Endothelial cell of umbilical vein (primary cell): ENCODE results near the gene PTDSS2. TPM values are rescaled to one million over a fixed set of nuclear protein-coding genes. Genes with fewer than 3 reads are reported as not detected.

Experiments used
- BruUV-seq: library from RNA; stranded (reverse); fragments of 400-500 nt; replicated peaks from 2 replicates; lab custom pipeline; 2021; lab: Mats Ljungman, UMichigan
- CTCF ChIA-PET: fragments of 300-600, 350-600 bp; sonication (Branson Sonifier 250); formaldehyde crosslinking; loops from one replicate; lab custom pipeline; 2021; ENCODE audit warnings: antibody characterized with exemption, inconsistent platforms; lab: Charles Lee
- POLR2A ChIA-PET: fragments of 300-600, 350-600 bp; sonication (Branson Sonifier 250); formaldehyde crosslinking; loops from one replicate; lab custom pipeline; 2021; ENCODE audit warnings: antibody characterized with exemption, inconsistent platforms; lab: Charles Lee
- DNase-seq: peaks from one replicate; pipeline ENCODE4 v3.0.0-alpha.2; 2011; ENCODE audit warnings: low read depth, low spot score
- FAIRE-seq: peaks from 2 replicates; lab custom pipeline; 2011; peaks lifted over from hg19 to GRCh38; lab: Jason Lieb, UNC
- H2AFZ ChIP-seq: 2 replicates; pipeline ENCODE4 v1.6.0; 2012; ENCODE audit warnings: low read depth, low read length, control low read depth, inconsistent platforms
- H3K27ac ChIP-seq: 2 replicates; pipeline ENCODE4 v1.5.1; 2011; ENCODE audit warnings: low read depth, mild to moderate bottlenecking, control low read depth, low read length, moderate library complexity; ENCODE audit not compliant: insufficient read depth
- H3K27me3 ChIP-seq, 2 experiments: 2 replicates each; pipeline versions ENCODE4 v1.6.0 to v1.6.1; 2011; ENCODE audit warnings: low read length in 2 of 2, mixed read lengths in 1 of 2; ENCODE audit not compliant: control insufficient read depth in 2 of 2, insufficient read depth in 2 of 2
- H3K36me3 ChIP-seq, 2 experiments: 2 replicates in 1 of 2; 3 replicates in 1 of 2; pipeline ENCODE4 v1.5.1; 2011; ENCODE audit warnings: low read length in 2 of 2, mild to moderate bottlenecking in 1 of 2, moderate library complexity in 1 of 2; ENCODE audit not compliant: control insufficient read depth in 2 of 2, insufficient read depth in 2 of 2; ENCODE audit errors: extremely low read depth in 1 of 2
- H3K4me1 ChIP-seq: 3 replicates; pipeline ENCODE4 v1.5.1; 2011; ENCODE audit warnings: mild to moderate bottlenecking, low read length; ENCODE audit not compliant: control insufficient read depth, insufficient read depth; ENCODE audit errors: extremely low read depth
- H3K4me2 ChIP-seq: 2 replicates; pipeline ENCODE4 v1.6.1; 2011; ENCODE audit warnings: low read length, control low read depth, mixed read lengths; ENCODE audit not compliant: insufficient read depth
- H3K4me3 ChIP-seq, 3 experiments: fragments of 200-600 bp in 1 of 3; sonication (generic), shearing (Covaris generic) in 1 of 3; replicated peaks in 1 of 3; 2 replicates each; pipeline ENCODE4 v1.5.1; 2011 to 2016; ENCODE audit warnings: control low read depth in 3 of 3, low read length in 3 of 3, mild to moderate bottlenecking in 2 of 3, inconsistent platforms in 1 of 3, low read depth in 1 of 3, moderate library complexity in 1 of 3; ENCODE audit not compliant: insufficient read depth in 1 of 3
- H3K79me2 ChIP-seq: 2 replicates; pipeline ENCODE4 v1.6.0; 2012; ENCODE audit warnings: low read length, inconsistent platforms; ENCODE audit not compliant: control insufficient read depth, insufficient read depth
- H3K9ac ChIP-seq: replicated peaks from 2 replicates; pipeline ENCODE3; 2011; ENCODE audit warnings: low read length, control low read depth; ENCODE audit not compliant: insufficient read depth; ENCODE audit errors: extremely low read depth
- H3K9me1 ChIP-seq: replicated peaks from 3 replicates; pipeline ENCODE4 v1.6.0; 2011; ENCODE audit warnings: mild to moderate bottlenecking, low read length; ENCODE audit not compliant: control insufficient read depth, insufficient read depth; ENCODE audit errors: extremely low read depth
- H3K9me3 ChIP-seq: replicated peaks from 2 replicates; pipeline ENCODE4 v1.5.1; 2012; ENCODE audit warnings: low read length, inconsistent platforms; ENCODE audit not compliant: control insufficient read depth, insufficient read depth
- H4K20me1 ChIP-seq: replicated peaks from 2 replicates; pipeline ENCODE3; 2011; ENCODE audit warnings: mild to moderate bottlenecking, low read length; ENCODE audit not compliant: control insufficient read depth, insufficient read depth; ENCODE audit errors: extremely low read depth
- EZH2 ChIP-seq: IDR thresholded peaks from 2 replicates; pipeline ENCODE4 v1.6.1; 2012; ENCODE audit warnings: borderline replicate concordance, low read depth, mild to moderate bottlenecking, moderate library complexity, low read length, inconsistent platforms; ENCODE audit not compliant: severe bottlenecking
- FOS ChIP-seq: IDR thresholded peaks from 2 replicates; pipeline ENCODE4 v1.6.1; 2011; ENCODE audit warnings: mild to moderate bottlenecking, low read length, moderate library complexity, borderline replicate concordance; ENCODE audit not compliant: insufficient read depth
- GATA2 ChIP-seq: IDR thresholded peaks from 2 replicates; pipeline ENCODE4 v1.7.0; 2011; ENCODE audit warnings: low read depth, mild to moderate bottlenecking, moderate library complexity, mixed read lengths, low read length; ENCODE audit not compliant: insufficient read length, insufficient read depth
- JUN ChIP-seq: IDR thresholded peaks from 2 replicates; pipeline ENCODE4 v1.6.1; 2011; ENCODE audit warnings: borderline replicate concordance, low read depth; ENCODE audit not compliant: insufficient read length, insufficient read depth
- MYC ChIP-seq: IDR thresholded peaks from one replicate; pipeline ENCODE4 v1.6.1; 2011; ENCODE audit warnings: mild to moderate bottlenecking, low read depth, low read length
- POLR2A ChIP-seq: IDR thresholded peaks from 2 replicates; pipeline ENCODE4 v1.6.1; 2012; ENCODE audit warnings: low read depth, mild to moderate bottlenecking, control low read depth, low read length
- POLR2AphosphoS5 ChIP-seq: IDR thresholded peaks from 2 replicates; pipeline ENCODE4 v1.6.1; 2012; ENCODE audit warnings: low read depth, mild to moderate bottlenecking, control low read depth, low read length, moderate library complexity; ENCODE audit not compliant: insufficient read depth
- dilution Hi-C: fragments of 300-500 bp; cut with MboI; formaldehyde crosslinking; loops from one replicate; pipeline ENCODE4 v1.15.0; 2019; ENCODE audit warnings: low sequenced_read_pairs; ENCODE audit not compliant: extremely low pct_ligation_motif_present
- intact Hi-C: fragments of 100-400 bp; cut with micrococcal nuclease; formaldehyde crosslinking; loops from one replicate; pipeline ENCODE4 v1.10.0; 2022
- polyA plus RNA-seq, 4 experiments: library from polyadenylated mRNA; depleted of rRNA in 3 of 4; stranded (reverse) in 3 of 4; unstranded in 1 of 4; fragments of >200 nt; gene quantifications; 2 replicates each; pipeline versions ENCODE4 v1.2.1 to v1.2.3, GENCODE V29; 2011 to 2012; ENCODE audit warnings: missing spikeins in 1 of 4
- total RNA-seq: library from RNA; stranded (reverse); gene quantifications from 2 replicates; pipeline ENCODE4 v1.2.3, GENCODE V29; 2021
- TF ChIP-seq, protein P1 (sequence below), 2 donors: IDR thresholded peaks; 1 replicate in 1 of 2; 2 replicates in 1 of 2; pipeline ENCODE4 v1.5.1; 2011; ENCODE audit warnings: low read length in 2 of 2, mild to moderate bottlenecking in 2 of 2, moderate library complexity in 2 of 2, control low read depth in 1 of 2, inconsistent platforms in 1 of 2, low read depth in 1 of 2; ENCODE audit not compliant: insufficient read depth in 1 of 2; ENCODE audit errors: extremely low read depth in 1 of 2
- TF ChIP-seq, protein P2 (sequence below): IDR thresholded peaks from 2 replicates; pipeline ENCODE4 v1.6.1; 2011; ENCODE audit not compliant: insufficient read depth, insufficient read length

Gene PTDSS2
- total and polyA plus RNA-seq, 2 donors (not counting 3 experiments of a cell fraction or from before 2014, with no cell fraction given), result 41.4 to 46.8 TPM

DNA sequence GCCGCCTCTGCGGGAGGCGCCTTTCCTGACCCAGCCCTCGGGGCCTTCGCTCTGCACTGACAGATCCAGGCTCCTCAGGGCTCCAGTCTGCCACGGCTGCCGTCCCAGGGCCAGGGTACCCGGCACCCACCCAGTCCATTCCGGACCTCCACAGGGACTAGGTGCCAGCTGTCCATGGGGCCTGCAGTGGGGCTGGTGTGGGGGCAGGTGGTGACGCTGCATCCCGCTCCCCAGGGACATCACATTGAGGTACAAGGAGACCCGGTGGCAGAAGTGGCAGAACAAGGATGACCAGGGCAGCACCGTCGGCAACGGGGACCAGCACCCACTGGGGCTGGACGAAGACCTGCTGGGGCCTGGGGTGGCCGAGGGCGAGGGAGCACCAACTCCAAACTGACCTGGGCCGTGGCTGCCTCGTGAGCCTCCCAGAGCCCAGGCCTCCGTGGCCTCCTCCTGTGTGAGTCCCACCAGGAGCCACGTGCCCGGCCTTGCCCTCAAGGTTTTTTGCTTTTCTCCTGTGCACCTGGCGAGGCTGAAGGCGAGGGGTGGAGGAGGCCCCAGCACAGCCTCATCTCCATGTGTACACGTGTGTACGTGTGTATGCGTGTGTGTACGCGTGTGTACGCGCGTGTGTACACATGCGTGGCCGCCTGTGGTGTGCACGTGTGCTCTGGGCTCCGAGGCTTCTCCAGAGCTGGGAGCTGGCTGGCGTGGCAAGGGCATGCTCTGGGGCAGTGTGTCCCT is 40.3 kb downstream of the PTDSS2 start:
- FAIRE-seq, result no peak
- TF ChIP-seq MYC, result no peak
- TF ChIP-seq FOS, result no peak
- no peak for TF ChIP-seq EZH2
- TF ChIP-seq GATA2, result no peak
- TF ChIP-seq, protein P1, sequence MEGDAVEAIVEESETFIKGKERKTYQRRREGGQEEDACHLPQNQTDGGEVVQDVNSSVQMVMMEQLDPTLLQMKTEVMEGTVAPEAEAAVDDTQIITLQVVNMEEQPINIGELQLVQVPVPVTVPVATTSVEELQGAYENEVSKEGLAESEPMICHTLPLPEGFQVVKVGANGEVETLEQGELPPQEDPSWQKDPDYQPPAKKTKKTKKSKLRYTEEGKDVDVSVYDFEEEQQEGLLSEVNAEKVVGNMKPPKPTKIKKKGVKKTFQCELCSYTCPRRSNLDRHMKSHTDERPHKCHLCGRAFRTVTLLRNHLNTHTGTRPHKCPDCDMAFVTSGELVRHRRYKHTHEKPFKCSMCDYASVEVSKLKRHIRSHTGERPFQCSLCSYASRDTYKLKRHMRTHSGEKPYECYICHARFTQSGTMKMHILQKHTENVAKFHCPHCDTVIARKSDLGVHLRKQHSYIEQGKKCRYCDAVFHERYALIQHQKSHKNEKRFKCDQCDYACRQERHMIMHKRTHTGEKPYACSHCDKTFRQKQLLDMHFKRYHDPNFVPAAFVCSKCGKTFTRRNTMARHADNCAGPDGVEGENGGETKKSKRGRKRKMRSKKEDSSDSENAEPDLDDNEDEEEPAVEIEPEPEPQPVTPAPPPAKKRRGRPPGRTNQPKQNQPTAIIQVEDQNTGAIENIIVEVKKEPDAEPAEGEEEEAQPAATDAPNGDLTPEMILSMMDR (IDR thresholded peaks at IDR 0.05; ENCODE audit: extremely low read depth in 1 of 2, insufficient read depth in 1 of 2, low read depth in 1 of 2, low read length in 2 of 2), result no peak
- TF ChIP-seq, protein P2, sequence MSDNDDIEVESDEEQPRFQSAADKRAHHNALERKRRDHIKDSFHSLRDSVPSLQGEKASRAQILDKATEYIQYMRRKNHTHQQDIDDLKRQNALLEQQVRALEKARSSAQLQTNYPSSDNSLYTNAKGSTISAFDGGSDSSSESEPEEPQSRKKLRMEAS, result no peak
- TF ChIP-seq POLR2A, result no peak
- no peak for TF ChIP-seq POLR2AphosphoS5
- no peak for TF ChIP-seq JUN

More for the DNA sequence above, 40.3 kb downstream of the PTDSS2 start:
- H3K4me1 ChIP-seq, result no peaks in the 10 kb centered on the region
- dilution Hi-C loops (no loop called here), intact Hi-C loops (no loop called here)
- peaks cover 2 to 29% of the 10 kb centered on the region in 2 experiments for H3K36me3 ChIP-seq
- ChIA-PET CTCF (no interaction called here), POLR2A (no interaction called here)
- no peaks in the 10 kb centered on the region for H3K79me2 ChIP-seq
- no peak overlapping the region for H3K4me3 ChIP-seq
- H2AFZ ChIP-seq, result no peak overlapping the region
- no peaks in the 10 kb centered on the region for H3K9me1 ChIP-seq
- H3K9me3 ChIP-seq, result no peaks in the 10 kb centered on the region
- no peaks in the 10 kb centered on the region for H3K27me3 ChIP-seq
- no peak overlapping the region for H3K9ac ChIP-seq
- no peak for DNase-seq
- BruUV-seq, result no TSS peak
- H3K4me2 ChIP-seq, result no peak overlapping the region
- H3K27ac ChIP-seq, result no peak overlapping the region
- H4K20me1 ChIP-seq, result no peaks in the 10 kb centered on the region
